HG03066 (cell line): ENCODE data around the gene CORO7.

Experiments used
- ATAC-seq: cut with Tn5 transposase; IDR thresholded peaks from one replicate; pipeline ENCODE4 v1.9.1; 2021; ENCODE audit warnings: low read depth; ENCODE audit not compliant: unreplicated experiment

The CORO7 gene

GRCh38 chr16:4324492-4325252, 91.7 kb downstream of the CORO7 start:
- ATAC-seq = no peak

GRCh38 chr16:4323845-4324488, 92.4 kb downstream of the CORO7 start:
- no peak for ATAC-seq

GRCh38 chr16:4323071-4323844, 93.1 kb downstream of the CORO7 start:
- no peak for ATAC-seq

- ATAC-seq = no peak
Observed at GRCh38 chr16:4322121-4323052, 94.0 kb downstream of the CORO7 start.

- no peak for ATAC-seq
Observed at GRCh38 chr16:4321286-4322120, 94.9 kb downstream of the CORO7 start.

- no peak for ATAC-seq
Observed at GRCh38 chr16:4320571-4321137, 95.7 kb downstream of the CORO7 start.

- no peak for ATAC-seq
Observed at GRCh38 chr16:4319454-4320421, 96.7 kb downstream of the CORO7 start.

- no peak for ATAC-seq
Observed at GRCh38 chr16:4318967-4319366, 97.4 kb downstream of the CORO7 start.

GRCh38 chr16:4318451-4318910, 97.9 kb downstream of the CORO7 start:
- no peak for ATAC-seq

GRCh38 chr16:4317532-4318450, 98.6 kb downstream of the CORO7 start:
- no peak for ATAC-seq

GRCh38 chr16:4316864-4317531, 99.4 kb downstream of the CORO7 start:
- ATAC-seq = no peak

- ATAC-seq = no peak
Observed at GRCh38 chr16:4316108-4316863, 100.1 kb downstream of the CORO7 start.

GRCh38 chr16:4315186-4316107, 100.9 kb downstream of the CORO7 start, which contains the start of gene GLIS2:
Gene GLIS2 (plus strand): TSS chr16:4316067. CDS start chr16:4332281, 16,214 bp downstream.
- no peak for ATAC-seq

- no peak for ATAC-seq
Observed at GRCh38 chr16:4314532-4315185, 101.7 kb downstream of the CORO7 start.
